Skin of body (tissue), 3 donors: ENCODE data around the gene TAAR8. TPM values are rescaled to one million over a fixed set of nuclear protein-coding genes. Genes with fewer than 3 reads are reported as not detected.
"Not testable (repeated sequence)": the region's sequence is repeated elsewhere in the genome, so short reads cannot be mapped to it uniquely, and the experiment has no call there.

ENCODE experiments used
- DNase-seq: peaks from one replicate; lab custom pipeline; 2025; lab: John Stamatoyannopoulos, UW
- small RNA-seq: library from RNA; depleted of rRNA; stranded (forward); fragments of <200 nt; gene quantifications from one replicate; pipeline ENCODE3, GENCODE V24; 2014; ENCODE audit warnings: low replicate concordance
- total RNA-seq: library from RNA; depleted of rRNA; stranded (reverse); fragments of >200 nt; gene quantifications from one replicate; pipeline ENCODE4 v1.2.3, GENCODE V29; 2014

Gene TAAR8
- total RNA-seq, 1 donor from 2014 or later, result not detected

DNA sequence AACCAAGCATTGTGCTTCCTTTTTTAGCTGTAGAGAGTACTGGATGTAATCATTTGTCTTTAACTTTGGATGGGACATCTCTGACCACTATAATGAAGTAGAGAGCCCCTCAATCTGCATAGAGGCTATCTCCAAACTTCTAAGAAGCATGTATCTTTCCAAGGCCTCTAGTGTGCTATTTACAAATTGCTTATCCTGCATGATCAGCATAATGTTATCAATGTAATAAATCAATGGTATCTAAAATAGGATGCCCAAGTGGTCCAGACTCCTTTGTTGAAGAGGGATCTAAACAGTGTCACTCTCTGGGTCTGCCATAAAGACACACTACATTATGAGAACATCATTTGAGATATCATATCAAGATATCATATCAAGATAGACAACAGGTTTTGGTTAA lies 7.6 kb upstream of the TAAR8 start:
- no peak for DNase-seq

GRCh38 chr6:132548746-132549463 lies 3.6 kb upstream of the TAAR8 start:
- DNase-seq, result no peak

DNA sequence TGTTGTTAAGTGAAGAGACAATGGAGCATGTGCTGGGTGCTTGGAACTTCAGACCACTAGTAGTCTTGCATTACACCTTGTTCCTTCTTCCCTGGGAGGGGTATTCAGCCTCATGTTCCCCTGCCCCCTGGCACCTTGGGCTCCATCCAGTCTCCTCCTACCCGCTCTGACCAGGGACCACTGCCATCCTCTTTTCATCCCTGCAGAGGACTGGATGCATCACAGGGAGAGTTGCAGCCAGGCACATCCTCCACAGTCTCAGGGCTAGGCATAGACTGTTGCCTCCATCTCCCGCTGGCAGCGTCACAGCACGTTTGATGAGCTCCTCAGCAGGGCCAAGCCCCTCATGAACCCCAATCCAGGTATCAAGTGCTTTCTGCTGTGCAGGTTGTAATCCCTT lies 1.3 kb upstream of the TAAR8 start:
- no peak for DNase-seq

- not testable (repeated sequence) for DNase-seq
Measured at GRCh38 chr6:132560087-132560486, 7.6 kb downstream of the TAAR8 start.

GRCh38 chr6:132566404-132566803 lies 13.9 kb downstream of the TAAR8 start:
- no peak for DNase-seq

DNA sequence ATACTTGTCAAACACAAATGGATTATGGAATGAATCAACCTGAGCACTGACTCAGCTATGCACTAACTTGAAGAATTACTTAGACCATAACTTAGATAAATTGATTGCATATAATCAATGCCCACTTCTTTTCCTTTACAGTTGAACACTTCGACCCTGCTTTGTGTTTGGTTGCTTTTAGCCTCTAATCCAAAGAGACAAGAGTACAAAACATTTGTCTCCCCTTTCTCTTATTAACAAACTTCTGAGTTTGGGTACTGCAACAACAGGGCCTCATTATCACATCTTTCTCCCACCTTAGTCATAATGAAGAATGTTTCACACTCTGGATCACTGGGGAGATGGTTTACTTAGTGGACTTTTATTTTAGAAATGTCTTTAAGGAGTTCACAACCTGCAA lies 15.1 kb downstream of the TAAR8 start:
- no peak for DNase-seq

DNA sequence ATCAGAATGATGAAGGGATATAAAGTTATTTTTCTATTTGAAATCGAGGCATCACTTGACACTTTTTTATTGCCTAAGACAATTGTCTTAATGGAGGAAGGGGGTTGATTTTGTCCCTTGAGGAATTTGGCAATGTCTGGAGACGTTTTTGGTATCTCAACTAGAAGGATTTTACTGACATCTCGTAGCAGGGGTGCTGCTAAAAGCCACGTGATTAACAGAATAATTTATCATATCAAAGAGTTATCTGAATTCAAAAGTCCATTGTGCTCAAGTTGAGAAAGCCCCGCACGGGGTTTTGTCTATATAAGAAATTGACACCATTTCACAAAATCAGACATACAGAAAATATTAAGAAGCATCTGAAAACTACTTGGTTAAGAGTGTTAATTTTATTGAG lies 16.1 kb downstream of the TAAR8 start:
- no peak for DNase-seq

DNA sequence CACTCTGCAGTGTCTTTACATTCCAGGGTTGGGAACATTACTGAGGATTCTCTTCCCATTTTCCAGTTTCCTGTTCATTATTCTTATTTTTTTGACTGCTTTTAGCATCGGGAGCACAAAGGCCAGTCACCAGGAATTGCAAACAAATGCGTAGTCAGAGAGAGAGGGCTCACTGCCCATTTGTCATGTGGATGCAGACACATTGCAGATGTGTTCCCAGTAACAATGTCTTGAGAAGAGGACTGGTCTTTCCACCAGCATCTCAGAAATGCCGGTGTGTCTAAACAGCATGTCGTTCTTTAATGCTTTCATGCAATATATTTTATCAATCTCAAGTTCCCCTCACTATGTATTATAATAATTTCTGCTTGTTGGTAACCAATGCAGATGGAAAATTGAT lies 16.7 kb downstream of the TAAR8 start:
- no peak for DNase-seq

DNA sequence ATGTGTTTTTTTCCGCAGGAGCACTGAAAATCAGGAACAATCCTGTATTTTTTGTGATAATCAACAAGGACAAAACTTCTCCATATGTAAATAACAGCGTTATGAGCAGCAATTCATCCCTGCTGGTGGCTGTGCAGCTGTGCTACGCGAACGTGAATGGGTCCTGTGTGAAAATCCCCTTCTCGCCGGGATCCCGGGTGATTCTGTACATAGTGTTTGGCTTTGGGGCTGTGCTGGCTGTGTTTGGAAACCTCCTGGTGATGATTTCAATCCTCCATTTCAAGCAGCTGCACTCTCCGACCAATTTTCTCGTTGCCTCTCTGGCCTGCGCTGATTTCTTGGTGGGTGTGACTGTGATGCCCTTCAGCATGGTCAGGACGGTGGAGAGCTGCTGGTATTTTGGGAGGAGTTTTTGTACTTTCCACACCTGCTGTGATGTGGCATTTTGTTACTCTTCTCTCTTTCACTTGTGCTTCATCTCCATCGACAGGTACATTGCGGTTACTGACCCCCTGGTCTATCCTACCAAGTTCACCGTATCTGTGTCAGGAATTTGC lies 17.8 kb downstream of the TAAR8 start, which contains the start of gene TAAR6:
TSS of gene TAAR6 (plus strand) at position 102 of the 557 bp plus-strand sequence. CDS start at position 102, 0 bp downstream.
- DNase-seq, result no peak

DNA sequence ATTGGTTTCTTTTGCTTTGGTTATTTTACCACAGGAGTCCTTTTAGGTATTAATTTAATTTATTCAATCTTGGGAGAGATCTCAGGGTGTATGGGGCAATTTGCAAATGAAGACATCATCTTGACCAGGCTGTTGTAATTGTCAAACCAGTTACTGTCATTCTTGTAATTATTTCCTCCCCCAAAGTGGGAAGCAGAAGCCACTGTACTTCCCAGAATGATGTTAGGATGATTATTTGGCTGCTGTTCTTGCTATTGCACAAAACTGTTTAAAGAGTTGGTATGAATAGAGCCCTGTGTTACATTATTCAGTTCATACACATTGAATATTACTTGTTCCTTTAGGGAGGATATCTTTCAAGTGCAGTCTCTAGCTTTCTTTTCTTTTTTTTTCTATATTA lies 19.3 kb downstream of the TAAR8 start:
- no peak for DNase-seq

DNA sequence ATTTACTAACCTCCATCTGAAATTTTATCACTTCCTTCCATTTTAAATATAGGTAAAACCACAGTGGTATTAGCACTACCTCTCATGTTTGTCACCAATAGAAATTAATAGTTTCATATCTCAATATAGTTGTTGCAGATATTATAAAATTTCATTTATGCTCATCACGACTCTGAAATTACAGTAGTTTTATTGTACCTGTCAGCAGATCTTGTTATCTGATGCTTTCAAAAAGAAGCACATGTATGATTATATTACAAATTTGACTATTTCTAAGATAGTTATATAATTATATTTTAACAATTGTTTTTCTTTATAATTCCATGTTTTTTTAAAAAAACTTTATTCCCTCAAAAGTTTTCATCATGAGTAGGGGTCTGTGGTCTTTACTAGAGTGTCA lies 32.2 kb downstream of the TAAR8 start:
- DNase-seq, result no peak

GRCh38 chr6:132587424-132587823 lies 35.0 kb downstream of the TAAR8 start:
- DNase-seq, result no peak

DNA sequence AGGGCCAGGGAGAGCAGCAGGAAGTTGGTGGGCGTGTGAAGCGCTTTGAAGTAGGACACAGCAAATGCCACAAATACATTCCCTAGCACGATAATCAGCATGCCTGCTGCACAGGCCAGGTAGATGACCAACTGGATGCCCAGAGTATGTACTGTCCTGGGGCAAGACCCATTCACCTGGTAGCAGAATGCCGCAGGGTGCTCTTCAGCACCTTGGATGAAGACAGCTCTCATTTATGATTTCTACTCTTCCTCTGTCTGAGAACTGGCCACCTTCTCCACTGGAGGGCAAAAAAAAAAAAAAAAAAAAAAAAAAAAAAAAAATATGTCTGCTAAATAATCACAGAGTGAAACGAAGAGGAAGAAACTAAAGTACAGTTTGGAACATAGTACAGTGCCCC lies 37.0 kb downstream of the TAAR8 start, which contains the start of gene TAAR5:
TSS of gene TAAR5 (minus strand) at position 288 of the 400 bp plus-strand sequence. CDS start at position 233, 55 bp downstream.
- no peak for DNase-seq

- no peak for DNase-seq
Measured at GRCh38 chr6:132590362-132590761, 37.9 kb downstream of the TAAR8 start.

DNA sequence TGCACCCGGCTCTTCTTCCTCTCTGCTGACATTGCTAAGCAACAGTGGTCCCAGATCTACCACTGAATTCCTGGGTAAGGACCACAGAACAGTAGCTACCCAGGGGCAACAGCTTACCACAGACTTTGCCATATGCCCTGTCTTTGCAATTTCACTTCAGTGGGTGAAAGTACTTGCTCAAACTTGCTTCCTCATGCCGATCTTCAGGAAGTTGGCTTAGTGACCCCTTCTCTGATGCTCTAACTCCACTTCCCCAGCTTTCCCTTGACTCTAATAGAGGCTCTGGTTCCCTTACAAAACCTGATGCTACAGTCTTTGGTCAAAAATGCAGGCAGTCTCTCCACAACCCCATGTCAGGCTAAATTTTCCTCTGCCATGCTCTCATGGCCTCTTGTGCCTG lies 40.4 kb downstream of the TAAR8 start:
- no peak for DNase-seq

DNA sequence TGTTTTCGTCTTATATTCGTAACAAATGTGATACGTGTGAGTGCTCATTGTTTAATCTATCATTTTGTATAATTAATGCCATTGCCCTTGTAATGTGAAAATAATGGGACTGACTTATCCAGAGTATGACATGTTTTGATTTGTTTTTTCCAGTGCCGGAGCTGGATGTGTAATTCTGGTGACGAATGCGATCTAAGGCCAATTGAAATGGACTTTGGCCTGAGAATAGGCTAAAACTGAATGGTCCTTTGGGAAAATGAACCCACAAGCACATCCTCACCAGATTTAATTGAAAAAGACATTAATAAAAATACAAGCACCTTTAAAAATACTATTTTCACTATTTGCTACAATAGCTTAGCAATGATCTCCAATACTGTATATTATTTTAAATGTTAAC lies 43.7 kb downstream of the TAAR8 start:
- no peak for DNase-seq

DNA sequence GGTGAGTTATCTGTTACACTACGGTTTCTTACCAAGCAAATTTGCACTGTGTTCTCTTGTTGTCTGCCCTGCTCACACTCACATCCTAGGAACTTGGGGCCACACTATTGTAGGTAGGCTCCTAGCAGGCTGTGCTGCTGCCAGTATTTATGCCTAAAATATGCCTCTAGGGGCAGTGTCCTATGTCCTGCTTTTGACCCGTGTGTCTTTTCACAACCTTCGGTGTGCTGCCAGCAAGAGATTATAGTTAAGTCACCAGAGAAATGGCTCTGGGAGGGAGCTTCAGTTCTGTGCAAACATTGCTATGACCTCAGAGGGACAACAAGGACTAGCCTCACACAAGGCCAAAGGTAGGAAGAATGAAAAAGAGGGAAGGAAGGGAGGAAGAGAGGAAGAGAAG lies 46.0 kb downstream of the TAAR8 start:
- DNase-seq, result no peak

- not testable (repeated sequence) for DNase-seq
Measured at GRCh38 chr6:132600900-132601299, 48.4 kb downstream of the TAAR8 start.

Small RNAs within 50 kb of the gene (small RNA-seq; reads per million reads assigned to genes)
- not detected for gene TAAR7P

Other genes starting within 250 kb of the TAAR8 start
- gene MOXD1, start 151.2 kb upstream of the TAAR8 start, total RNA-seq, result 15.6 TPM
- gene STX7, start 39.6 kb upstream of the TAAR8 start, total RNA-seq, result 25.9 TPM
- not detected for gene TAAR9, start 14.4 kb upstream of the TAAR8 start, total RNA-seq
- not detected for gene TAAR6, start 17.6 kb downstream of the TAAR8 start, total RNA-seq
- gene TAAR5, start 37.1 kb downstream of the TAAR8 start, total RNA-seq, result not detected
- gene TAAR2, start 71.6 kb downstream of the TAAR8 start, total RNA-seq, result not detected
- not detected for gene TAAR1, start 106.5 kb downstream of the TAAR8 start, total RNA-seq
- 0.89 TPM for gene VNN1, start 161.4 kb downstream of the TAAR8 start, total RNA-seq
- 25.3 TPM for gene VNN2, start 205.2 kb downstream of the TAAR8 start, total RNA-seq
- 15.7 TPM for gene SLC18B1, start 246.0 kb downstream of the TAAR8 start, total RNA-seq